SKM-1 treated with dmso at 0.1 percent for 144 hours (cell line): ENCODE measurements around the gene ASAP2.
"Not testable (repeated sequence)": the region's sequence is repeated elsewhere in the genome, so short reads cannot be mapped to it uniquely, and the experiment has no call there.

Source experiments
- DNase-seq: peaks from one replicate; lab custom pipeline; 2025; ENCODE audit not compliant: unreplicated experiment; lab: John Stamatoyannopoulos, UW

The ASAP2 gene

GRCh38 chr2:9211496-9211895, 4.9 kb downstream of the ASAP2 start:
- no peak for DNase-seq

- DNase-seq = no peak
These were observed 5.5 kb downstream of the ASAP2 start for GRCh38 chr2:9212010-9212635.

- no peak for DNase-seq
These were observed 6.2 kb downstream of the ASAP2 start for GRCh38 chr2:9212661-9213411.

- no peak for DNase-seq
These were observed 7.0 kb downstream of the ASAP2 start for GRCh38 chr2:9213477-9214051.

GRCh38 chr2:9214873-9215272, 8.3 kb downstream of the ASAP2 start:
- DNase-seq = no peak

- DNase-seq = no peak
These were observed 9.1 kb downstream of the ASAP2 start for GRCh38 chr2:9215680-9216079.

GRCh38 chr2:9216143-9216542, 9.5 kb downstream of the ASAP2 start:
- DNase-seq = not testable (repeated sequence)

- no peak for DNase-seq
These were observed 11.5 kb downstream of the ASAP2 start for GRCh38 chr2:9217838-9218770.

GRCh38 chr2:9219027-9219445, 12.4 kb downstream of the ASAP2 start:
- DNase-seq = no peak

- no peak for DNase-seq
These were observed 13.6 kb downstream of the ASAP2 start for GRCh38 chr2:9220201-9220600.

- DNase-seq = no peak
These were observed 14.6 kb downstream of the ASAP2 start for GRCh38 chr2:9221223-9221622.

GRCh38 chr2:9222239-9222892, 15.8 kb downstream of the ASAP2 start:
- no peak for DNase-seq

GRCh38 chr2:9222893-9223287, 16.3 kb downstream of the ASAP2 start:
- DNase-seq = no peak

GRCh38 chr2:9225806-9226205, 19.2 kb downstream of the ASAP2 start:
- DNase-seq = no peak

- no peak for DNase-seq
These were observed 20.1 kb downstream of the ASAP2 start for GRCh38 chr2:9226458-9227380.

GRCh38 chr2:9228088-9228751, 21.6 kb downstream of the ASAP2 start:
- no peak for DNase-seq

GRCh38 chr2:9228781-9229469, 22.3 kb downstream of the ASAP2 start:
- DNase-seq = no peak

GRCh38 chr2:9229470-9229820, 22.8 kb downstream of the ASAP2 start:
- DNase-seq = no peak
